ENCODE measurements around the gene PTPN22. TPM values are rescaled to one million over a fixed set of nuclear protein-coding genes. Genes with fewer than 3 reads are reported as not detected.
A peak's percentile ranks its signal among the peaks of the same experiment; 100 is the strongest.

PTPN22 gene
- total and polyA plus RNA-seq, 9 of the 15 experiments (the other 6 are each of a cell fraction or from before 2014, with no cell fraction given) = 0.45 to 4.6 (median 1.1) TPM

DNA sequence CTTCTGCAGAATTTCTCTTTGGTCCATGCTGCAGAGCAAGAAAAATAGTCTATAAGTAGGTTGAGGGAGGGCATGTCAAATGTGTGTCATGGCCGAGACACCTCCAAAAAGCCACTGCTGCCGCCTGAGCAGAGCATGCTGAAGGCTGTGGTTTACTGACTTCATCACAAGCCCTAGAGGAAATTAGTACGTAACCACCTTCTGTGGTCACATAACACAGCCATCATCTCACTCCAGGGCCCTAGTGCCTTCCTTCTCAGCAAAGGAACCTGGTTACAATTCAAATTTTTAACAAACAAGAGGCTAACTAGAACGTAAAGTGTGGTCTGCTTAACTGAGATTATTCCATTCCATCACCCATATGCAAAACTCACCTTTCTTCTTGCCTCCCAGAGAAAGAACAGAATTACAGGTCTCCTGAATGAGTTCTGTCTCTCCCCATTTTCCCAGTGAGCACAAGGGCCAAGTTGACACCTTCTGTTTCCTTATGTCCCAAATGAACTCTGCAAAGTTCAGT is at the start of gene PTPN22 (continued):
- 0 out of 2 replicates have a peak, but pooled peaks have one; percentile 44 for TF ChIP-seq LCOR (CRISPR knock-in tag; IDR thresholded peaks at IDR 0.05)
- TF ChIP-seq ZNF197 (CRISPR knock-in tag; IDR thresholded peaks at IDR 0.05; ENCODE audit: low read depth) = 0 out of 2 replicates have a peak, but pooled peaks have one; percentile 28
- TF ChIP-seq, protein P1, sequence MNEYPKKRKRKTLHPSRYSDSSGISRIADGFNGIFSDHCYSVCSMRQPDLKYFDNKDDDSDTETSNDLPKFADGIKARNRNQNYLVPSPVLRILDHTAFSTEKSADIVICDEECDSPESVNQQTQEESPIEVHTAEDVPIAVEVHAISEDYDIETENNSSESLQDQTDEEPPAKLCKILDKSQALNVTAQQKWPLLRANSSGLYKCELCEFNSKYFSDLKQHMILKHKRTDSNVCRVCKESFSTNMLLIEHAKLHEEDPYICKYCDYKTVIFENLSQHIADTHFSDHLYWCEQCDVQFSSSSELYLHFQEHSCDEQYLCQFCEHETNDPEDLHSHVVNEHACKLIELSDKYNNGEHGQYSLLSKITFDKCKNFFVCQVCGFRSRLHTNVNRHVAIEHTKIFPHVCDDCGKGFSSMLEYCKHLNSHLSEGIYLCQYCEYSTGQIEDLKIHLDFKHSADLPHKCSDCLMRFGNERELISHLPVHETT (CRISPR knock-in tag; conservative IDR thresholded peaks at IDR 0.05 in 1 of 2, IDR thresholded peaks at IDR 0.05 in 1 of 2) = peak in 1 of 2 experiments; percentile 55; a peak in 1 of 4 replicates
- TF ChIP-seq, protein P2, sequence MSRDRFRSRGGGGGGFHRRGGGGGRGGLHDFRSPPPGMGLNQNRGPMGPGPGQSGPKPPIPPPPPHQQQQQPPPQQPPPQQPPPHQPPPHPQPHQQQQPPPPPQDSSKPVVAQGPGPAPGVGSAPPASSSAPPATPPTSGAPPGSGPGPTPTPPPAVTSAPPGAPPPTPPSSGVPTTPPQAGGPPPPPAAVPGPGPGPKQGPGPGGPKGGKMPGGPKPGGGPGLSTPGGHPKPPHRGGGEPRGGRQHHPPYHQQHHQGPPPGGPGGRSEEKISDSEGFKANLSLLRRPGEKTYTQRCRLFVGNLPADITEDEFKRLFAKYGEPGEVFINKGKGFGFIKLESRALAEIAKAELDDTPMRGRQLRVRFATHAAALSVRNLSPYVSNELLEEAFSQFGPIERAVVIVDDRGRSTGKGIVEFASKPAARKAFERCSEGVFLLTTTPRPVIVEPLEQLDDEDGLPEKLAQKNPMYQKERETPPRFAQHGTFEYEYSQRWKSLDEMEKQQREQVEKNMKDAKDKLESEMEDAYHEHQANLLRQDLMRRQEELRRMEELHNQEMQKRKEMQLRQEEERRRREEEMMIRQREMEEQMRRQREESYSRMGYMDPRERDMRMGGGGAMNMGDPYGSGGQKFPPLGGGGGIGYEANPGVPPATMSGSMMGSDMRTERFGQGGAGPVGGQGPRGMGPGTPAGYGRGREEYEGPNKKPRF (IDR thresholded peaks at IDR 0.05; ENCODE audit: low read depth, low read length) = no peak
- no peak for TF ChIP-seq GATAD2B (IDR thresholded peaks at IDR 0.05; ENCODE audit: borderline replicate concordance)
- peak; percentile 43 to 64; a peak in 2 of 4 replicates for TF ChIP-seq TEAD1 (CRISPR knock-in tag; IDR thresholded peaks at IDR 0.05)
- TF ChIP-seq ATF1 (CRISPR knock-in tag; IDR thresholded peaks at IDR 0.05) = no peak
- TF ChIP-seq ATF1 (tag; IDR thresholded peaks at IDR 0.05) = peak; percentile 72

All from K562 (cell line).